Aorta (tissue), 5 donors: ENCODE measurements around the gene TRPC6. TPM values are rescaled to one million over a fixed set of nuclear protein-coding genes. Genes with fewer than 3 reads are reported as not detected.

ENCODE experiments used
- ATAC-seq: fragments of 200-7000 bp; cut with Tn5 transposase; one replicate; pipeline ENCODE4 v1.9.1; 2022; ENCODE audit warnings: moderate library complexity; ENCODE audit not compliant: low FRiP score
- DNase-seq, 2 donors: peaks; one replicate each; pipeline ENCODE4 v3.0.0-alpha.2; 2020
- H3K27ac ChIP-seq, 2 donors: one replicate each; pipeline ENCODE4 v1.5.1; 2013; ENCODE audit warnings: low read length in 2 of 2, mild to moderate bottlenecking in 2 of 2, moderate library complexity in 2 of 2, control low read depth in 1 of 2, inconsistent platforms in 1 of 2, low read depth in 1 of 2
- H3K27me3 ChIP-seq, 2 donors: one replicate each; pipeline ENCODE4 v1.6.1; 2013; ENCODE audit warnings: control low read depth in 1 of 2, low read length in 1 of 2, mild to moderate bottlenecking in 1 of 2, moderate library complexity in 1 of 2; ENCODE audit not compliant: insufficient read depth in 2 of 2, control insufficient read depth in 1 of 2
- H3K36me3 ChIP-seq, 2 donors: one replicate each; pipeline ENCODE4 v1.6.1; 2013; ENCODE audit warnings: control low read depth in 1 of 2, low read length in 1 of 2, mild to moderate bottlenecking in 1 of 2; ENCODE audit not compliant: insufficient read depth in 2 of 2, control insufficient read depth in 1 of 2
- H3K4me1 ChIP-seq, 2 donors: one replicate each; pipeline ENCODE4 v1.6.1; 2013; ENCODE audit warnings: low read length in 2 of 2, control low read depth in 1 of 2, mild to moderate bottlenecking in 1 of 2, moderate library complexity in 1 of 2; ENCODE audit not compliant: insufficient read depth in 2 of 2, control insufficient read depth in 1 of 2
- H3K4me3 ChIP-seq, 2 donors: one replicate each; pipeline ENCODE4 v1.5.1; 2013; ENCODE audit warnings: low read length in 2 of 2, control low read depth in 1 of 2, mild to moderate bottlenecking in 1 of 2
- H3K9me3 ChIP-seq: one replicate; pipeline ENCODE4 v1.6.1; 2013; ENCODE audit warnings: mild to moderate bottlenecking, low read length; ENCODE audit not compliant: control insufficient read depth
- WGBS, 2 donors: extraction: QIAGEN DNeasy Blood & Tissue Kit; methylation state at CpG; one replicate each; pipeline ENCODE4 v1.1.7; 2013; 5-methylcytosine and 5-hydroxymethylcytosine counted together
- intact Hi-C, 2 donors: fragments of 100-400 bp; cut with DNase I; formaldehyde crosslinking; loops; one replicate each; pipeline versions ENCODE4 v1.14.2 to v1.15.0; 2022
- microRNA-seq, 2 donors: library from miRNA; unstranded; fragments of <30 nt; microRNA quantifications; one replicate each; pipeline ENCODE4 v1.2.0, GENCODE V29; 2020
- polyA plus RNA-seq, 2 donors: library from polyadenylated mRNA; stranded (reverse); fragments of 200-250 nt; gene quantifications; one replicate each; pipeline ENCODE4 v1.2.3, GENCODE V29; 2013
- total RNA-seq, 2 donors: library from RNA; stranded (reverse); fragmentation: NEBNext Ultra II Directional; extraction: Animal tissue kit (Norgen Biotek cat#: 25700); gene quantifications; one replicate each; pipeline ENCODE4 v1.2.1, GENCODE V29; 2021
- donor health status: healthy with polysubstance abuse.
- donor health status: Bipolar disorder and iron deficiency.
- donor health status: DM: no; HTN: no; CAD: no.
- donor health status: DM: no; HTN: no; CAD: no.
- donor health status: DM: yes; HTN: yes; CAD: no.

The TRPC6 gene
- total and polyA plus RNA-seq, 4 donors = 0.38 to 5.4 (median 3.5) TPM

- no peak overlapping the region for H3K4me3 ChIP-seq
- H3K36me3 ChIP-seq = no peaks in the 10 kb centered on the region
- peaks cover 3% of the 10 kb centered on the region for H3K9me3 ChIP-seq
- ATAC-seq = no peak
- intact Hi-C loops = no loop called here
- WGBS, 2 donors = 71 to 77% methylated on average over 4 of the region's 4 CpGs
- H3K4me1 ChIP-seq = peaks cover 0 to 1% of the 10 kb centered on the region in 2 donors
- H3K27me3 ChIP-seq = no peaks in the 10 kb centered on the region
- no peak overlapping the region for H3K27ac ChIP-seq
- DNase-seq = no peak
Observed at GRCh38 chr11:101433151-101433550, 150.7 kb downstream of the TRPC6 start.

GRCh38 chr11:101429703-101430540, 153.9 kb downstream of the TRPC6 start:
- H3K4me1 ChIP-seq = no peaks in the 10 kb centered on the region
- H3K27me3 ChIP-seq = no peaks in the 10 kb centered on the region
- no peaks in the 10 kb centered on the region for H3K36me3 ChIP-seq
- DNase-seq (no peak), ATAC-seq (no peak)
- H3K9me3 ChIP-seq = peaks cover 3% of the 10 kb centered on the region
- 53% methylated on average over 2 of the region's 2 CpGs for WGBS, 2 donors
- no peak overlapping the region for H3K27ac ChIP-seq
- H3K4me3 ChIP-seq = no peak overlapping the region
- intact Hi-C loops = no loop called here

- WGBS, 2 donors = 98 to 100% methylated on average over 1 of the region's 1 CpG
- Histone ChIP-seq H3K4me3 (no peak overlapping the region), H3K36me3 (no peaks in the 10 kb centered on the region), H3K27ac (no peak overlapping the region), H3K27me3 (no peaks in the 10 kb centered on the region), H3K4me1 (no peaks in the 10 kb centered on the region), H3K9me3 (peaks cover 3% of the 10 kb centered on the region)
- intact Hi-C loops = no loop called here
- DNase-seq = no peak
- no peak for ATAC-seq
Observed at GRCh38 chr11:101428918-101429317, 154.9 kb downstream of the TRPC6 start.

GRCh38 chr11:101407324-101407723, 176.5 kb downstream of the TRPC6 start:
- DNase-seq (no peak), ATAC-seq (no peak)
- H3K27ac ChIP-seq = no peak overlapping the region
- 65 to 79% methylated on average over 2 of the region's 2 CpGs for WGBS, 2 donors
- H3K4me1 ChIP-seq = peaks cover 0 to 2% of the 10 kb centered on the region in 2 donors
- H3K27me3 ChIP-seq = no peaks in the 10 kb centered on the region
- intact Hi-C loops = no loop called here
- H3K4me3 ChIP-seq = no peak overlapping the region
- H3K36me3 ChIP-seq = no peaks in the 10 kb centered on the region
- peaks cover 3% of the 10 kb centered on the region for H3K9me3 ChIP-seq

Small RNA genes lying within 50 kb of the gene (microRNA-seq; reads per million reads assigned to microRNA genes)
- gene MIR3920 = 0 reads per million in 2 donors
